Activated naive CD8-positive, alpha-beta T cell treated with anti-CD3 and anti-CD28 coated beads for 36 hours (primary cell): ENCODE results near the gene STARD3NL. TPM values are rescaled to one million over a fixed set of nuclear protein-coding genes. Genes with fewer than 3 reads are reported as not detected.
"Not testable (repeated sequence)": the region's sequence is repeated elsewhere in the genome, so short reads cannot be mapped to it uniquely, and the experiment has no call there.

Experiments used
- DNase-seq: peaks from one replicate; pipeline ENCODE4 v3.0.0; 2021
- H3K27ac Mint-ChIP-seq: one replicate; pipeline ENCODE4 v1.8.0; 2022; ENCODE audit warnings: mild to moderate bottlenecking, moderate library complexity, mixed read lengths
- H3K27me3 Mint-ChIP-seq: one replicate; pipeline ENCODE4 v1.8.0; 2022; ENCODE audit warnings: mild to moderate bottlenecking, mixed read lengths
- H3K36me3 Mint-ChIP-seq: one replicate; pipeline ENCODE4 v1.8.0; 2021; ENCODE audit warnings: mild to moderate bottlenecking, mixed read lengths
- H3K4me1 Mint-ChIP-seq: one replicate; pipeline ENCODE4 v1.8.0; 2021; ENCODE audit warnings: mixed read lengths
- H3K4me3 Mint-ChIP-seq: one replicate; pipeline ENCODE4 v1.8.0; 2022; ENCODE audit warnings: mild to moderate bottlenecking, moderate library complexity, mixed read lengths
- H3K9me3 Mint-ChIP-seq: one replicate; pipeline ENCODE4 v1.8.0; 2022; ENCODE audit warnings: mixed read lengths
- total RNA-seq, 2 experiments: library from RNA; stranded (reverse); gene quantifications; one replicate each; pipeline ENCODE4 v1.2.3, GENCODE V29; 2021

Gene STARD3NL
- total RNA-seq, 2 experiments from 2014 or later: 30.3 to 30.6 TPM

GRCh38 chr7:38224392-38224791, 46.3 kb downstream of the STARD3NL start:
- Mint-ChIP-seq H3K9me3 (no peaks in the 10 kb centered on the region), H3K4me1 (peaks cover 5% of the 10 kb centered on the region), H3K27me3 (no peaks in the 10 kb centered on the region), H3K36me3 (peaks cover 19% of the 10 kb centered on the region), H3K27ac (no peak overlapping the region), H3K4me3 (no peak overlapping the region)
- no peak for DNase-seq

- Mint-ChIP-seq H3K27ac (no peak overlapping the region), H3K9me3 (no peaks in the 10 kb centered on the region), H3K4me3 (no peak overlapping the region), H3K36me3 (peaks cover 23% of the 10 kb centered on the region), H3K27me3 (no peaks in the 10 kb centered on the region), H3K4me1 (peaks cover 34% of the 10 kb centered on the region)
- no peak for DNase-seq
Measured at GRCh38 chr7:38229386-38229785, 51.3 kb downstream of the STARD3NL start.

DNA sequence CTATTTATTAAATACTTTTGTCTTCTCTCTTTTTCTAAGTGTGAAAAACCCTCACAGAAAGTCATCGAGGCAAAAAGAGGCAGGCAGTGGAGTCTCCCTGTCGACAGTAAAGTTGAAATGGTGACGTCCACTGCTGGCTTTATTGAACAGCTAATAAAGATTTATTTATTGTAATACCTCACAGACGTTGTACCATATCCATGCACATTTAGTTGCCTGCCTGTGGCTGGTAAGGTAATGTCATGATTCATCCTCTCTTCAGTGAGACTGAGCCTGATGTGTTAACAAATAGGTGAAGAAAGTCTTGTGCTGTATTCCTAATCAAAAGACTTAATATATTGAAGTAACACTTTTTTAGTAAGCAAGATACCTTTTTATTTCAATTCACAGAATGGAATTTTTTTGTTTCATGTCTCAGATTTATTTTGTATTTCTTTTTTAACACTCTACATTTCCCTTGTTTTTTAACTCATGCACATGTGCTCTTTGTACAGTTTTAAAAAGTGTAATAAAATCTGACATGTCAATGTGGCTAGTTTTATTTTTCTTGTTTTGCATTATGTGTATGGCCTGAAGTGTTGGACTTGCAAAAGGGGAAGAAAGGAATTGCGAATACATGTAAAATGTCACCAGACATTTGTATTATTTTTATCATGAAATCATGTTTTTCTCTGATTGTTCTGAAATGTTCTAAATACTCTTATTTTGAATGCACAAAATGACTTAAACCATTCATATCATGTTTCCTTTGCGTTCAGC, 52.0 kb downstream of the STARD3NL start:
- H3K9me3 Mint-ChIP-seq: no peaks in the 10 kb centered on the region
- no peak overlapping the region for H3K27ac Mint-ChIP-seq
- no peaks in the 10 kb centered on the region for H3K27me3 Mint-ChIP-seq
- DNase-seq: no peak
- H3K4me1 Mint-ChIP-seq: peaks cover 37% of the 10 kb centered on the region
- H3K4me3 Mint-ChIP-seq: no peak overlapping the region
- peaks cover 23% of the 10 kb centered on the region for H3K36me3 Mint-ChIP-seq

DNA sequence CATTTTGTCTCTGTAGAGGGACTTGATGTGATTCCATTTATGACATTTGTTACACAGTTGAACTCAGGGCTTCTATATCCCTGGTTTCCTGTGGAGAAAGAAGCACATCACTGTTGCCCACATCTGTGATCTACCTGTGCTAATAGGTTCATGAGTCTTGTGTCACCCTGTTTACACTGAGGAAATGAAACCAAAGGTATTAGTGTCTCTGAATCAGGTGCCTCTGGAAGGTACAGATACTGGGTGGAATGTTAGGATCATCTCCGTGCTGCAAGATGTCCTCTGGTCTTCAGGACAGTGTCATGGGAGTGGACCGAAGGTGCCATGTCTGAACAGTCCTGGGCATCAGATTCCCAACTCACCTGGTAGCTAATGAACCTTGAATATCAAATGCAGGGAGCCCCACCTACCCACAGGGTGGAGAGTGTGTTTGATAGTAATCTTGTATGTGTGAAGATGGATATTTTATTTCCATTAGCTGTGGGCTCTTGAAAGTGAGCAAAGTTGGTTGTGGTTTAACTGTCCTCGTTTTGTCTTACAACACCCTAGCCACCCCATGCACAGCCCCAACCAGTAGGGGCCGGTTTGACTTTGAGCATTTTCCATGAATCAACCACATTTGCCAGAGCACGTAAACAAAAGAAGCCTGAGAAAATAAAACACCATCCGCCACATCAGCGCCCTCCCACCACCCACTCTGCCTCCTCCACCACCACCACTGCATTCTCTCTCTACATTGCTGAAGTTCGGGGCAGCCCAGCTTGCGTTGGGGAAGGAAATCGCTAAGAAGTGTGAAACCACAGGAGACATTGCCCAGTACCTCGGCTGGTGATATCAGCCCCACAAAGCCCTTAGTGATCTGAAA, 54.7 kb downstream of the STARD3NL start:
- H3K9me3 Mint-ChIP-seq: no peaks in the 10 kb centered on the region
- H3K36me3 Mint-ChIP-seq: peaks cover 23% of the 10 kb centered on the region
- peak; percentile 82 for DNase-seq
- peak overlapping the region; percentile 89 for H3K27ac Mint-ChIP-seq
- peak overlapping the region; percentile 52 for H3K4me3 Mint-ChIP-seq
- no peaks in the 10 kb centered on the region for H3K27me3 Mint-ChIP-seq
- H3K4me1 Mint-ChIP-seq: peaks cover 56% of the 10 kb centered on the region

- H3K36me3 Mint-ChIP-seq: peaks cover 19% of the 10 kb centered on the region
- H3K4me1 Mint-ChIP-seq: peaks cover 55% of the 10 kb centered on the region
- not testable (repeated sequence) for H3K9me3 Mint-ChIP-seq, H3K27me3 Mint-ChIP-seq, H3K4me3 Mint-ChIP-seq, DNase-seq
- H3K27ac Mint-ChIP-seq: peak overlapping the region; percentile 74
Measured at GRCh38 chr7:38234759-38235158, 56.7 kb downstream of the STARD3NL start.

GRCh38 chr7:38235606-38236005, 57.6 kb downstream of the STARD3NL start:
- Mint-ChIP-seq H3K27ac (peak overlapping the region; percentile 15), H3K9me3 (no peaks in the 10 kb centered on the region), H3K4me1 (peaks cover 54% of the 10 kb centered on the region), H3K4me3 (no peak overlapping the region), H3K27me3 (peaks cover 2% of the 10 kb centered on the region), H3K36me3 (peaks cover 14% of the 10 kb centered on the region)
- DNase-seq: no peak

DNA sequence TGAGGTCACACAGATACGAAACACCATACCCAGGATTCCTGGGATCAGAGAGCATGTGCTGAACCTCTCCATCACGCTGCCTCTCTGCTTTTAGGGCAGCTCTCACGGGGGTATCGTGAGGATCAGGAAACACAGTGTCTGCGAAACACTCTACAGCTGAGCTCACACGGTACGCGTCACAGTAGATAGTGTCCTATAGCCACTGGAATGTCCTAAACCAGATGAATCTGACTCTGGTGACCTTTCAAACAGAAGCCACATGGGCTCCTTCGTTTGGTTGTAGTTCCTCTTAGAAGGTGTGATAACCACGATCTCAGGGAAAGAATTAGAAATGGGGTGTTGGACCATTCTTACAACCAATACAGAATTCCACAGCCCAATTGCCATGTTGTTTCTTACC, 61.1 kb downstream of the STARD3NL start:
- not testable (repeated sequence) for H3K9me3 Mint-ChIP-seq, H3K27ac Mint-ChIP-seq, H3K27me3 Mint-ChIP-seq, H3K4me3 Mint-ChIP-seq, H3K36me3 Mint-ChIP-seq, DNase-seq
- peaks cover 28% of the 10 kb centered on the region for H3K4me1 Mint-ChIP-seq

- Mint-ChIP-seq H3K4me1 (peaks cover 15% of the 10 kb centered on the region), H3K36me3 (peaks cover 4% of the 10 kb centered on the region), H3K27me3 (peaks cover 3% of the 10 kb centered on the region), H3K4me3 (no peak overlapping the region), H3K27ac (no peak overlapping the region), H3K9me3 (no peaks in the 10 kb centered on the region)
- no peak for DNase-seq
Measured at GRCh38 chr7:38241071-38241470, 63.0 kb downstream of the STARD3NL start.

DNA sequence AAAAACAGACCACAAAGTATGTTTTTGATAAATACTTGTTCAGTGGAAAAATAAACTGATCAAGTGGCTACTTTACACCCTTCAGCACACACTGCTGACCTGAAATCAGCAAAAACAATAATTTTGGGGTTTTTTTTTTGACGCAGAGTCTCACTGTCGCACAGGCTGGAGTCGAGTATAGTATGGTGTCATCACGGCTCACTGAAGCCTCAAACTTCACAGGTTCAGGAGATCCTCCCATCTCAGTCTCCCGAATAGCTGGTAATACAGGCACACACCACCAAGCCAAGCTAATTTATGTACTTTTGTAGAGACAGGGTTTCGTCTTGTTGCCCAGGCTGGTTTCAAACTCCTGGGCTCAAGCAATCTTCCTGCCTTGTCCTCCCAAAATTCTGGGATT, 64.8 kb downstream of the STARD3NL start:
- H3K27me3 Mint-ChIP-seq: peaks cover 3% of the 10 kb centered on the region
- peaks cover 4% of the 10 kb centered on the region for H3K36me3 Mint-ChIP-seq
- no peaks in the 10 kb centered on the region for H3K9me3 Mint-ChIP-seq
- H3K27ac Mint-ChIP-seq: no peak overlapping the region
- no peak overlapping the region for H3K4me3 Mint-ChIP-seq
- no peak for DNase-seq
- peaks cover 5% of the 10 kb centered on the region for H3K4me1 Mint-ChIP-seq

DNA sequence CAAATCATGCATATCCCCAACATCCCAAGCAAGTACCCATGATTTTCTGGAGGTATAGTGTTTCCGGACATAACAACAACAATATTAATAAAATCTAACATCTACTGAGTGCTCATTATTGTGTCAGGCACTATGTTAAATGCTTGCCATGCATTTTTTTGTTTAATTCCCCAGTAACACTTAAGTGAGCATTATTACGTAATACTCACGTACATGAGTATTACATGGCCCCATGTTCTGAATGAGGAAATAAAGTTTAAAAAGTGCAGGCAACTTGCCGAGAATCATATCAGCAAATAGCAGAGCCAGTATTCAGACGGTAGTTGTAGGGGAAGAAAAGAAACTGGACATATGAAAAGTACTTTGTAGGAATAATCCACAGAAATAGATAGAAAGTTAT, 65.3 kb downstream of the STARD3NL start:
- not testable (repeated sequence) for H3K36me3 Mint-ChIP-seq, H3K27ac Mint-ChIP-seq, H3K4me3 Mint-ChIP-seq, H3K4me1 Mint-ChIP-seq, H3K9me3 Mint-ChIP-seq, H3K27me3 Mint-ChIP-seq, DNase-seq

GRCh38 chr7:38244516-38244915, 66.5 kb downstream of the STARD3NL start:
- Mint-ChIP-seq H3K36me3 (peaks cover 7% of the 10 kb centered on the region), H3K4me3 (no peak overlapping the region), H3K27ac (no peak overlapping the region), H3K9me3 (no peaks in the 10 kb centered on the region), H3K27me3 (peaks cover 3% of the 10 kb centered on the region), H3K4me1 (peaks cover 5% of the 10 kb centered on the region)
- no peak for DNase-seq

- H3K36me3 Mint-ChIP-seq: peaks cover 7% of the 10 kb centered on the region
- H3K27me3 Mint-ChIP-seq: peaks cover 1% of the 10 kb centered on the region
- H3K9me3 Mint-ChIP-seq: no peaks in the 10 kb centered on the region
- no peak overlapping the region for H3K4me3 Mint-ChIP-seq
- peaks cover 5% of the 10 kb centered on the region for H3K4me1 Mint-ChIP-seq
- DNase-seq: no peak
- H3K27ac Mint-ChIP-seq: peak overlapping the region; percentile 6
Measured at GRCh38 chr7:38245409-38245977, 67.4 kb downstream of the STARD3NL start.

- Mint-ChIP-seq H3K9me3 (no peaks in the 10 kb centered on the region), H3K4me3 (peak overlapping the region; percentile 15), H3K36me3 (peaks cover 3% of the 10 kb centered on the region), H3K4me1 (peaks cover 5% of the 10 kb centered on the region), H3K27me3 (no peaks in the 10 kb centered on the region), H3K27ac (peak overlapping the region; percentile 39)
- no peak for DNase-seq
Measured at GRCh38 chr7:38248069-38248567, 70.1 kb downstream of the STARD3NL start.

DNA sequence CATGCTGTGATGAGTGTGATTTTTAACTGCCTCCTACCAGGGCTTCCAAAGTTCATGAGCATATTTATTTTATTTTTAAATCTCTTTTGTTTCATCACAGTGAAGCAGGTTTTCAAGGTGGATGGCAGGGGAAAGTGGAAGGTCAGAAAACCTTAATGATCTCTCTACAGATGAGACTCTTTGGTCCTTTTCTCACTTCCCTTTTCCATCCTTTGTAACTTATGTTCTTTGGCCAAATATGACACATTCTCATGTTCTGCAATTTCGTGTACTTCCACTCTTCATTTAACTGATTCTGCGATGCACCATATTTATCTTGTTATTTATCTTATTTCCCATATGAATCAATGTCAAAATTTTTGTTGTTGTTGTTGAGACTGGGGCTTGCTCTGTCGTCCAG, 71.8 kb downstream of the STARD3NL start:
- H3K4me3 Mint-ChIP-seq: peak overlapping the region; percentile 50
- DNase-seq, H3K36me3 Mint-ChIP-seq, H3K4me1 Mint-ChIP-seq, H3K9me3 Mint-ChIP-seq, H3K27me3 Mint-ChIP-seq, H3K27ac Mint-ChIP-seq: not testable (repeated sequence)

- Mint-ChIP-seq H3K4me3 (no peak overlapping the region), H3K9me3 (no peaks in the 10 kb centered on the region), H3K27me3 (no peaks in the 10 kb centered on the region), H3K36me3 (no peaks in the 10 kb centered on the region), H3K4me1 (no peaks in the 10 kb centered on the region), H3K27ac (no peak overlapping the region)
- no peak for DNase-seq
Measured at GRCh38 chr7:38257350-38257677, 79.3 kb downstream of the STARD3NL start.
